HG02981 (cell line): ENCODE data around the gene BCKDHB.
"Not testable (repeated sequence)": the region's sequence is repeated elsewhere in the genome, so short reads cannot be mapped to it uniquely, and the experiment has no call there.

Experiments
- ATAC-seq: cut with Tn5 transposase; IDR thresholded peaks from one replicate; pipeline ENCODE4 v1.9.1; 2021; ENCODE audit warnings: mild to moderate bottlenecking, moderate library complexity; ENCODE audit not compliant: unreplicated experiment

BCKDHB gene

DNA sequence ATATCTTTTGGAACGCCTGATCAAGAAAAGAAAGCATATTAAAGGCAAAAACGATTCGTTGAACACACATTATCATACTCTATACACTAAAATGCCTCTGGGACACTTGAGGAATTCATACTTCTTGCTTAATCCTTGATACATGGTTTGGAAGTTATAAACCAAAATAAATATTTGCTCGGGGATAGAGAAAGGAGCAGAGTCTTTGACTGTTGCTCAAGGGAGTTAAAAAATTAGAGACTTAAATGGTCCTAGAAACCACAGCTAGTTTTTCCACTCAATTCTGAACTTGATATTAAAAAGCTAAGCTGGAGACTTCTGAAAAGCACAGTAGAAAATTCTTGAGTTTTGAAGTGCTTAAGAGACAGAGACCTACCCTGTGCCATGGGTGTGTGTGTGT, 98.9 kb downstream of the BCKDHB start:
- ATAC-seq = no peak

DNA sequence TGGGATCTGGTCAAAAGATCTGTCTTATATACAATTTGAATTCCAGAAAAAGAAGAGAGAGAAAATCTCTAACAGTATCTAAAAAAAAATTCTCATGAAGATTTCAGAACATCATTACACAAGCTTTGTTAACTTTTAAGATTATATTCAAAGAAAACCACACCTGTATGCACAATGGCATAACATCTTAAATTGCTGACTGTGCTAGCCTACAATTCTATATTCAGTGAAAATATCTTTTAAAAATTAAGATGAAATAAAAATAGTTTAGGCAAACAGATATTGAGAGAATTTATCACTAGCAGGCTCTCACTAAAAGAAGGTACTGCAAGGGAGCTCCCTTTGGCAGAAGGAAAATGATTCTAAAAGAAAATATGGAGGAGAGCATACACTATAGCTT, 100.3 kb downstream of the BCKDHB start:
- ATAC-seq = no peak

DNA sequence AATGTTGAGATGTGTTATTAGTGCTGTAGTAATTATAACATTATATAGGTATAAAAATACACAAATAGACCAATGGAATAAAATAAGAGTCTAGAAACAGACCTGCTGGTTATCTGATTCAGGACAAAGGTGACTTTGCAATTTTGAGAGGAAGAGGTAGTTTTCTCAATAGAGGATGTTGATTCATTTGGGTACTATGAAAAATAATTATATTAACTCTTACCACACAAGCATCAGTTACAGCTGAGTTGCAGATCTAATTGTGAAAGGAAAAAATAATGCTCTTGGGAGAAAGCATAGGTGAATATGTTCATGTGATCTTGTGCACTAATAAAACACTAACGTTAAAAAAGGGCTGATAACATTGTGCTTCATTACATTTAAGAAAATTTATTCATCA, 103.0 kb downstream of the BCKDHB start:
- ATAC-seq = peak; percentile 48

DNA sequence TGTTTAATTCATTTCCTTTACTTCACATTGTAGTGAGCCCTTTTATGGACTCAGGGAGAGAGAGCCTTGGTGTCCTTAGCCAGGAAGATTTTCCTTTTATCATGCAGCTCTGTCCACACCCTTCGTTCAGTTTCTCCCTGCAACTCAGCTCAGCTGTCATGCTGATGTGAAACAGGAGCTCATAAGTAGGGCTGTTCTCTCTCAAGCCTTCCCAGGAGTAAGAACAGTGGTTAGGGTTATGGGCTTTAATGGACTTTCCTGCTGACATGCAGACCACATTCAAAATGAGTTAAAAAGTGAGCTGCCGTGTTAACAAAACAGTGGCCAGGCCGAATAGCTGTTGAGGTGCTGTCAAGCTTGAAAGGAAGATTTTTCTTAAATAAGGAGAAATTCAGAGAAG, 104.1 kb downstream of the BCKDHB start:
- ATAC-seq = peak; percentile 38

DNA sequence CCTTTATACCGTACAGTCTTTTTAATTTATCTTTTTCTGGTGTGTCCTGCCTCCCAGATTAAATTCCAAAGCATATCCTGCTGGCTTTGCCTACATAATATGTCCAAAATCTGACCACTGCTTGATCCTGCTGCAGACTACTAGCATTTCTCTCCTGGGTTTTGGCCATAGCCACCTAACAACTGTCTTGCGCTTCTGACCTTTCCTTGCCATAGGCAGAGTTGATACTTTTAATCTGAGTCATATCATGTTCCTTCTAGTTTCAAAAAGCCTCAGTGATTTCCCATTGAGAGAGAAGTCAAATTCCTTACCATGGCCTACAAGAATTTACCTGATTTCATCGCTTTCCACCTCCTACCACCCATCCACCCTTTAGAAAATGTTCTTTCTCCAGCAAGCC, 104.8 kb downstream of the BCKDHB start:
- ATAC-seq = no peak

DNA sequence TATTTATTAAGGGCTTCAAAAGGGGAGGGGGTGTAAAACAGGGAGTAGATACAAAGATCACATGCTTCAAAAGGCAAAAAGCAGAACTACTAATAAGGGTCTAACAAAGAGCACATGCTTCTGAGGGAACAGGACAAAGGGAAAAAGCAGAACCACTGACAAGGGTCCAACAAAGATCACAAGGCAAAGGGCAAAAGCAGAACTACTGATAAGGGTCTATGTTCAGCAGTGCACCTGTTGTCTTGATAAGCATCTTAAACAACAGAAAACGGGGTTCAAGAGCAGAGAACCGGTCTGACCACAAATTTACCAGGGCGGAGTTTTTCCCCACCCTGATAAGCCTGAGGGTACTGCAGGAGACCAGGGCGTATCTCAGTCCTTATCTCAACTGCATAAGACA, 105.4 kb downstream of the BCKDHB start:
- not testable (repeated sequence) for ATAC-seq

GRCh38 chr6:80214436-80215022, 108.1 kb downstream of the BCKDHB start:
- ATAC-seq = peak; percentile 86

- no peak for ATAC-seq
Measured at GRCh38 chr6:80215063-80215462, 108.6 kb downstream of the BCKDHB start.

- no peak for ATAC-seq
Measured at GRCh38 chr6:80217794-80218193, 111.3 kb downstream of the BCKDHB start.

- no peak for ATAC-seq
Measured at GRCh38 chr6:80223743-80224212, 117.3 kb downstream of the BCKDHB start.

GRCh38 chr6:80226151-80226550, 119.7 kb downstream of the BCKDHB start:
- no peak for ATAC-seq

DNA sequence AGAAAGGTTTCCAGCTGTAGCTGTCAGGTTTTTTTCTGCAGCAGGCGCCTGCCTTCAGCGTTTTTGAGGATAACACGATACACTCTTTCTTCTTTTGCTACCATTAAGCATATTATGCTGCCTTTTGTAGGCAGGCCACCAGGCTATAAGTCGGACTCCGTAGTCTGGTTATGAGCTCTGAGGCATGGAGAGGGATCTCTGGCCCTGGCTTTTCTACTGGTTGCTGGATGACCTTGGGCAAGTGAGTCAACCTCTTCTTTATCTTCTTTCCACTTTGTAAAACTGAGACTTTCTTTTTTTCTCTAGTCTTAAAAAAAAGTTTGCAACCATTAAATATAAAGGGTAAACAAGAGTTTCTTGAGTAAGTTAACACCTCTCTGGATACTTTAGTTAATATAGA, 120.2 kb downstream of the BCKDHB start:
- ATAC-seq = no peak

GRCh38 chr6:80227545-80228105, 121.2 kb downstream of the BCKDHB start:
- ATAC-seq = no peak

DNA sequence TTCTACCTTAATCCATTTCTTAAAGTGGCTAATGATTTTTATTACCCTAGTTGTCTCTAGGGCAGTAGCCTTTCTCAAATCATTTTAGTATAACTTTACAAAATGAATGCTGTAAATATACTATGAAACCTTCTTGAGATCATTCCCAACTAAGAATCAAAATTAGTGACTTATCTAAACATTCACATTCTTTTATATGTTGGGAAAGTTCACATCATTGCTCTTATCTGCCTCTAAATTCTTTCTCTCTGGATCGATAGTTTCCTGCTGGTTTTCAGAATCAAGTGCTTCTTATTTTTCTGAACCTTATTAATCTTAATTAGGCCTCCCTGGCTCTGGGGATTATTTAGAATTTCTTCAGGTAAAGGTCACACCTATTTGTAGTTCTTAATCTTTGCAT, 126.8 kb downstream of the BCKDHB start:
- no peak for ATAC-seq

GRCh38 chr6:80233958-80234357, 127.5 kb downstream of the BCKDHB start:
- ATAC-seq = no peak

DNA sequence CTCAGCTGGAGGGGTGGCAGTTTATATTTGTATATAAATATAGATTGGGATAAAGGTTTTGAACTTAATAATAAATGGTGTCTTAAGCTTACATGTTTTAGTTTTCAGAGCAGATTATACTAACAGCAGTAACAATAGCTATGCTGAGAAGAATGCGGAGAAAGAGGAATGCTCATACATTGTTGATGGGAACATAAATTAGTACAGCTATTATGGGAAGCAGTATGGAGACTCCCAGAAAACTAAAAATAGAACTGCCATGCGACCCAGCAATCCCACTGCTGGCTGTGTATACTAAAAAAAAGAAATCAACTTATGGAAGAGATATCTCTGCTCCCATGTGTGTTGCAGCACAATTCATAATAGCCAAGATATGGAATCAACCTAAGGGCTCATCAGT, 127.9 kb downstream of the BCKDHB start:
- ATAC-seq = no peak

DNA sequence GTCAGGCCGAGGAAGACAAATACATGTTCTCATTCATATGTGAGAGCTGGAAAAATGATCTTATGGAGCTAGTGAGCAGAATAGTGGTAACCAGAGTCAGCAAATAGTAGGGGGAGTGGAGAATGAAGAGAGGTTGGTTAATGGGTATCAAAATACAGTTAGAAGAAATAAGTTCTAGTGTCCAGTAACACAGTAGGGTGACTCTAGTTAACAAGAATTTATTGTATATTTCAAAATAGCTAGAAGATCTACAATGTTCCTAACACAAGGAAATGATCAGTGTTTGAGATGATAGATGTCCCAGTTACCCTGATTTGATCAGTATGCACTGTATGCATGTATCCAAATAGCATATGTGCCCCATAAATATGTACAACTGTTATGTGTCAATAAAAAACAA, 128.4 kb downstream of the BCKDHB start:
- ATAC-seq = no peak

DNA sequence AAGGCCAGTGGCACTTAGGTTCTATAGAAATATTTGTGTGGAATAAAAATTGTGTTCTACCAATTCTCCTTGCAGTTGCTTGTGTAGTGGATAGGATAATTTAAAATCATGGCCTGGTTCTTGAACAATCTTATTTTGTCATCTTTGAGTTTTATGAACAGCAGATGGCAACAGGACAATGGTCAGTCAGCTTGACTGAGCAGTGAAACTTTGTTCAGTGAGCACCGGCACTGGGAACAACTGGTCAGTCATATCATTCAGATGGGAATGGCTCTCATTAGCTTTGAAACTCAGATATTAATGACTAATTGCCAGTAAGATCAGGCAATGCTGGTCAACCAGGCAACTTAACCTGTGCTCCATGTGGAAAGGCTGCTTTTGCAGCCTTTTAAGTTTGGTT, 129.2 kb downstream of the BCKDHB start:
- no peak for ATAC-seq

DNA sequence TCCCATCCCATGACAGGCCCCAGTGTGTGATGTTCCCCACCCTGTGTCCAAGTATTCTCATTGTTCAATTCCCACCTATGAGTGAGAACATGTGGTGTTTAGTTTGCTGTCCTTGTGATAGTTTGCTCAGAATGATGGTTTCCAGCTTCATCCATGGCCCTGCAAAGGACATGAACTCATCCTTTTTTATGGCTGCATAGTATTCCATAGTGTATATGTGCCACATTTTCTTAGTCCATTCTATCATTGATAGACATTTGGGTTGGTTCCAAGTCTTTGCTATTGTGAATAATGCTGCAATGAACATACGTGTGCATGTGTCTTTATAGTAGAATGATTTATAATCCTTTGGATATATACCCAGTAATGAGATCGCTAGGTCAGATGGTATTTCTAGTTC, 132.3 kb downstream of the BCKDHB start:
- not testable (repeated sequence) for ATAC-seq

DNA sequence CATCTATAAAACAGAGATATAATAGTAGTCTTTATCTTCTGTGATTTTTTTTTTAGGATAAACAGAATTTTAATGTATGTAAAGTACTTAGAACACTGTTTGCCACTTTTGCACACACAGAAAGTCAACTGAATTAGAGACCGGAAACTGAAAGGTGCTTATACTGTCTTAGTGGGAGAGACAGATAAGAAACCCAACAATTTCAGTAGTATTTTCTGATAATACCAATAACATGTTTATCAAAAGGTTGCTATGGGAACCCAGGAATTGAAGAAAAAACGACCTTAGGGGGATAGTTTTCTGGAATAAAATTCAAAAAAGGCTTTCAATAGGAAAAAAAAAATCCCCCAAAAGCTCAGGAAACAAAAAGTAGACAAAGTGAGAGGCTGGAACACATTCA, 138.6 kb downstream of the BCKDHB start:
- ATAC-seq = no peak

GRCh38 chr6:80249897-80250296, 143.4 kb downstream of the BCKDHB start:
- no peak for ATAC-seq

DNA sequence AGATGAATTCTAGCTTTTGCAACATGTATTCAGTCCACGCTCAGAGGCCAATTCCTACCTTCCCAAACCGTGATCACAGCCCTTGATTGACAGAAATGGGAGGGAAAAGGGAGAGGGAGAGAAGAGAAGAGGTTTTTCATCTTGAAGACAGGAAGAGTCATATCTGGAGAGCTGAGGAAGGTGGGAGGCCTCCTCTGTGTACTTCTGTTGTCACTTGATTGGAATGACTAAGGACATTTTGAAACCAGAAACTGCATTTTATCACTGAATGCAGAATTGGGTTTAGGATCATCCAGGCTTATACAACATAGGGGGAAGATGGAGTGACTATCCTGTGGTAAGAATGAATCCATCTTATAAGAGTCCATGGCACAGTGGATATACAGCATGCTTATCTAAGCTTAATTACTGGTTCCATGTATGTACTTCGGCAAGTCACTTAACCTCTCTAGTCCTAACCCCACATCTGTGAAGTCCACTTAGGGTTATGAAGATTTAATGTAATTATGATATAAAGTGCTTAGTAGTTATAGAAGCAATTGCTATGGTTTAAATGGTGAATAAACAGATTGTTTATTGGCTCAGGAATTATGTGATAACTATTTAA, 144.0 kb downstream of the BCKDHB start:
- no peak for ATAC-seq

- ATAC-seq = no peak
Measured at GRCh38 chr6:80251321-80251720, 144.8 kb downstream of the BCKDHB start.
